H1 (cell line): Measurements from ENCODE around the gene NUCB1. TPM values are rescaled to one million over a fixed set of nuclear protein-coding genes. Genes with fewer than 3 reads are reported as not detected.
A peak's percentile ranks its signal among the peaks of the same experiment; 100 is the strongest.

Source experiments
- CTCF ChIA-PET: fragments of 300-600 bp; sonication (Branson Sonifier 250); formaldehyde crosslinking; loops from one replicate; lab custom pipeline; 2021; ENCODE audit not compliant: partially characterized antibody; lab: Charles Lee
- POLR2A ChIA-PET: fragments of 300-600 bp; sonication (Branson Sonifier 250); formaldehyde crosslinking; loops from one replicate; lab custom pipeline; 2021; ENCODE audit warnings: inconsistent platforms; ENCODE audit not compliant: partially characterized antibody; lab: Charles Lee
- DNase-seq, 2 experiments: peaks; one replicate each; pipeline versions ENCODE4 v3.0.0 to v3.0.0-alpha.2; 2010 to 2022; ENCODE audit warnings: low spot score in 2 of 2, low read depth in 1 of 2, mixed read lengths in 1 of 2
- FAIRE-seq: peaks from 2 replicates; lab custom pipeline; 2011; peaks lifted over from hg19 to GRCh38; lab: Jason Lieb, UNC
- H2AFZ ChIP-seq: 2 replicates; pipeline ENCODE4 v1.8.1; 2012; ENCODE audit warnings: low read length, inconsistent platforms
- H2AK5ac ChIP-seq: 2 replicates; pipeline ENCODE4 v1.6.1; 2013; ENCODE audit warnings: low read depth, low read length
- H2BK120ac ChIP-seq: replicated peaks from 2 replicates; pipeline ENCODE3; 2013; ENCODE audit warnings: low read depth, low read length, inconsistent platforms
- H2BK12ac ChIP-seq: 2 replicates; pipeline ENCODE4 v1.6.1; 2013; ENCODE audit warnings: low read depth, low read length
- H2BK15ac ChIP-seq: 2 replicates; pipeline ENCODE4 v1.6.1; 2013; ENCODE audit warnings: low read length
- H2BK20ac ChIP-seq: 2 replicates; pipeline ENCODE4 v1.6.1; 2013; ENCODE audit warnings: low read length
- H2BK5ac ChIP-seq: 2 replicates; pipeline ENCODE4 v1.6.1; 2013; ENCODE audit warnings: low read depth, low read length
- H3K14ac ChIP-seq: 2 replicates; pipeline ENCODE4 v1.6.1; 2013; ENCODE audit warnings: inconsistent platforms; ENCODE audit not compliant: insufficient read length
- H3K18ac ChIP-seq: 2 replicates; pipeline ENCODE4 v1.6.1; 2013; ENCODE audit warnings: low read length; ENCODE audit errors: extremely low read depth
- H3K23ac ChIP-seq: 2 replicates; pipeline ENCODE4 v1.6.1; 2013; ENCODE audit warnings: inconsistent platforms; ENCODE audit not compliant: insufficient read length
- H3K23me2 ChIP-seq: 2 replicates; pipeline ENCODE4 v1.6.1; 2013; ENCODE audit warnings: low read depth, low read length
- H3K27ac ChIP-seq: 2 replicates; pipeline ENCODE4 v1.6.1; 2011; ENCODE audit warnings: low read depth, low read length, inconsistent platforms
- H3K27me3 ChIP-seq, 4 experiments: replicated peaks in 1 of 4; 1 replicate in 1 of 4; 2 replicates in 3 of 4; pipeline versions ENCODE4 v1.6.1 to v1.8.1; 2011 to 2013; ENCODE audit warnings: low read length in 3 of 4, mild to moderate bottlenecking in 3 of 4, inconsistent platforms in 2 of 4, mixed read lengths in 2 of 4, moderate library complexity in 1 of 4; ENCODE audit not compliant: control insufficient read depth in 3 of 4, insufficient read depth in 3 of 4; ENCODE audit errors: extremely low read depth in 1 of 4
- H3K36me3 ChIP-seq, 4 experiments: 2 replicates each; pipeline versions ENCODE4 v1.6.1 to v1.8.1; 2011 to 2013; ENCODE audit warnings: mild to moderate bottlenecking in 4 of 4, low read length in 3 of 4, moderate library complexity in 2 of 4, control low read depth in 1 of 4, inconsistent platforms in 1 of 4; ENCODE audit not compliant: insufficient read depth in 4 of 4, control insufficient read depth in 2 of 4
- H3K4ac ChIP-seq: replicated peaks from 2 replicates; pipeline ENCODE3; 2013; ENCODE audit warnings: low read length, low read depth, mixed read lengths, inconsistent platforms; ENCODE audit not compliant: insufficient read length
- H3K4me1 ChIP-seq, 4 experiments: replicated peaks in 1 of 4; 1 replicate in 1 of 4; 2 replicates in 3 of 4; pipeline versions ENCODE4 v1.6.1 to v1.8.1; 2011 to 2013; ENCODE audit warnings: low read length in 3 of 4, inconsistent platforms in 2 of 4, mixed read lengths in 1 of 4; ENCODE audit not compliant: insufficient read depth in 4 of 4, control insufficient read depth in 3 of 4
- H3K4me2 ChIP-seq, 2 experiments: 2 replicates each; pipeline versions ENCODE4 v1.6.1 to v1.8.1; 2011 to 2013; ENCODE audit warnings: low read depth in 2 of 2, low read length in 2 of 2, control low read depth in 1 of 2, inconsistent platforms in 1 of 2, mild to moderate bottlenecking in 1 of 2; ENCODE audit not compliant: insufficient read depth in 1 of 2
- H3K4me3 ChIP-seq, 4 experiments: fragments of 200-600, 300-600 bp in 1 of 4; sonication (generic), shearing (Covaris generic), sonication (Bioruptor Twin) in 1 of 4; 2 replicates each; pipeline versions ENCODE4 v1.5.1 to v1.8.1; 2011 to 2016; ENCODE audit warnings: low read length in 4 of 4, low read depth in 3 of 4, control low read depth in 2 of 4, inconsistent platforms in 2 of 4, mild to moderate bottlenecking in 2 of 4, mixed read lengths in 1 of 4, moderate library complexity in 1 of 4; ENCODE audit not compliant: insufficient read depth in 2 of 4; ENCODE audit errors: extremely low read depth in 1 of 4
- H3K56ac ChIP-seq: replicated peaks from 2 replicates; pipeline ENCODE3; 2013; ENCODE audit warnings: low read depth, mild to moderate bottlenecking, mixed read lengths, low read length, inconsistent platforms; ENCODE audit not compliant: insufficient read length
- H3K79me1 ChIP-seq: 2 replicates; pipeline ENCODE4 v1.6.1; 2013; ENCODE audit warnings: low read depth, low read length, control low read depth
- H3K79me2 ChIP-seq, 2 experiments: 2 replicates each; pipeline versions ENCODE4 v1.6.1 to v1.8.1; 2012 to 2013; ENCODE audit warnings: low read length in 2 of 2, mild to moderate bottlenecking in 2 of 2, inconsistent platforms in 1 of 2; ENCODE audit not compliant: insufficient read depth in 2 of 2, control insufficient read depth in 1 of 2
- H3K9ac ChIP-seq, 4 experiments: replicated peaks in 1 of 4; 1 replicate in 1 of 4; 2 replicates in 3 of 4; pipeline versions ENCODE4 v1.6.1 to v1.8.1; 2011 to 2013; ENCODE audit warnings: low read depth in 3 of 4, low read length in 3 of 4, control low read depth in 2 of 4, mild to moderate bottlenecking in 2 of 4, moderate library complexity in 2 of 4, inconsistent platforms in 1 of 4; ENCODE audit errors: extremely low read depth in 1 of 4
- H3K9me3 ChIP-seq, 2 experiments: 2 replicates each; pipeline versions ENCODE4 v1.6.1 to v1.8.1; 2012 to 2013; ENCODE audit warnings: mild to moderate bottlenecking in 2 of 2, moderate library complexity in 2 of 2, control low read depth in 1 of 2, inconsistent platforms in 1 of 2, low read depth in 1 of 2, low read length in 1 of 2, mixed read lengths in 1 of 2; ENCODE audit not compliant: insufficient read depth in 2 of 2
- H4K20me1 ChIP-seq, 2 experiments: replicated peaks in 1 of 2; 2 replicates each; pipeline versions ENCODE3 to v1.8.1; 2011 to 2013; ENCODE audit warnings: inconsistent platforms in 2 of 2, low read length in 2 of 2, mild to moderate bottlenecking in 1 of 2; ENCODE audit not compliant: insufficient read depth in 2 of 2, control insufficient read depth in 1 of 2
- H4K5ac ChIP-seq: 2 replicates; pipeline ENCODE4 v1.6.1; 2013; ENCODE audit warnings: low read length, low read depth, mixed read lengths, inconsistent platforms; ENCODE audit not compliant: insufficient read length
- H4K8ac ChIP-seq: 2 replicates; pipeline ENCODE4 v1.8.0; 2013; ENCODE audit warnings: mild to moderate bottlenecking, moderate library complexity, low read length, inconsistent platforms; ENCODE audit not compliant: insufficient read depth; ENCODE audit errors: extremely low read depth
- H4K91ac ChIP-seq: replicated peaks from 2 replicates; pipeline ENCODE3; 2013; ENCODE audit warnings: low read length, mixed read lengths, inconsistent platforms; ENCODE audit not compliant: insufficient read length
- ATF3 ChIP-seq: IDR thresholded peaks from 2 replicates; pipeline ENCODE4 v1.6.1; 2011; ENCODE audit warnings: low read depth, mild to moderate bottlenecking, low read length; ENCODE audit not compliant: insufficient read depth
- CHD2 ChIP-seq: IDR thresholded peaks from 2 replicates; pipeline ENCODE4 v1.6.1; 2012; ENCODE audit warnings: low read length, improper control_type of control experiment
- GABPA ChIP-seq: IDR thresholded peaks from 2 replicates; pipeline ENCODE4 v1.6.1; 2011; ENCODE audit warnings: mild to moderate bottlenecking, low read length, moderate library complexity, borderline replicate concordance; ENCODE audit not compliant: insufficient read depth
- MAX ChIP-seq: IDR thresholded peaks from 2 replicates; pipeline ENCODE4 v1.6.1; 2012; ENCODE audit warnings: inconsistent platforms
- POLR2AphosphoS5 ChIP-seq: IDR thresholded peaks from 2 replicates; pipeline ENCODE4 v1.6.1; 2011; ENCODE audit warnings: low read depth, low read length
- SIN3A ChIP-seq, 2 experiments: IDR thresholded peaks in 1 of 2; conservative IDR thresholded peaks in 1 of 2; 2 replicates each; pipeline ENCODE4 v1.6.1; 2011 to 2012; ENCODE audit warnings: low read length in 2 of 2, improper control_type of control experiment in 1 of 2, low read depth in 1 of 2, mild to moderate bottlenecking in 1 of 2
- SIX5 ChIP-seq: IDR thresholded peaks from 2 replicates; pipeline ENCODE4 v1.6.1; 2011; ENCODE audit warnings: mild to moderate bottlenecking, low read depth, low read length
- WGBS, 2 experiments: shearing (Covaris generic) in 1 of 2; methylation state at CpG; one replicate each; pipeline versions ENCODE4 v1.1.6 to v1.1.7; 2013 to 2015; ENCODE audit warnings: low lambda C conversion rate in 2 of 2, mixed read lengths in 2 of 2, inconsistent platforms in 1 of 2, low coverage in 1 of 2, missing lambda C conversion rate in 1 of 2; ENCODE audit not compliant: insufficient replicate concordance in 2 of 2, insufficient coverage in 1 of 2, insufficient read length in 1 of 2; ENCODE audit errors: extremely low coverage in 1 of 2, missing lambda C conversion rate in 1 of 2; 5-methylcytosine and 5-hydroxymethylcytosine counted together
- polyA plus RNA-seq, 7 experiments: library from polyadenylated mRNA; depleted of rRNA in 3 of 7; stranded (reverse) in 5 of 7; unstranded in 2 of 7; fragments of >200 nt in 5 of 7; fragments of 200-250 nt in 2 of 7; gene quantifications; 1 replicate in 5 of 7; 2 replicates in 1 of 7; 4 replicates in 1 of 7; pipeline versions ENCODE4 v1.2.1 to v1.2.3, GENCODE V29; 2011 to 2013; ENCODE audit warnings: missing spikeins in 2 of 7, mixed read lengths in 2 of 7
- total RNA-seq: library from RNA; stranded (reverse); fragmentation: NEBNext Ultra II Directional; extraction: Animal tissue kit (Norgen Biotek cat#: 25700); gene quantifications from 2 replicates; pipeline ENCODE4 v1.2.1, GENCODE V29; 2021

NUCB1 gene
- total and polyA plus RNA-seq, 2 of the 8 experiments (the other 6 are each of a cell fraction or from before 2014, with no cell fraction given) = 111 to 121 TPM

- 87% methylated on average over 11 of the region's 12 CpGs; no CpG with 5 or more reads in 1 of the 2 experiments for WGBS, 2 experiments
- no peak overlapping the region for H4K5ac ChIP-seq
- no peak overlapping the region for H2BK15ac ChIP-seq
- H3K79me1 ChIP-seq = peaks cover 5% of the 10 kb centered on the region
- no peak overlapping the region for H4K91ac ChIP-seq
- H3K4me1 ChIP-seq = peaks cover 4 to 17% (median 12%) of the 10 kb centered on the region in 4 experiments
- H3K4me2 ChIP-seq = no peak overlapping the region
- peak overlapping the region; percentile 75; the same call in 1 of the 2 replicates for H2BK5ac ChIP-seq
- no peak overlapping the region for H2BK20ac ChIP-seq
- no peak overlapping the region for H3K4me3 ChIP-seq
- no peak overlapping the region for H2AFZ ChIP-seq
- FAIRE-seq (no peak), DNase-seq (no peak)
- 0 out of 2 replicates have a peak overlapping the region, but pooled peaks have one; percentile 39 for H2BK12ac ChIP-seq
- H4K20me1 ChIP-seq = peaks cover 5 to 15% of the 10 kb centered on the region in 2 experiments
- no peak overlapping the region for H2AK5ac ChIP-seq
- H3K79me2 ChIP-seq = peaks cover 0 to 16% of the 10 kb centered on the region in 2 experiments; a peak in 2 of 4 replicates
- ChIA-PET POLR2A (interaction anchor here (0.7 to 2.1 kb wide), 14 partner anchors 9 to 177 kb away, joined by 3 to 19 read pairs (median 4); no protein-coding TSS in a partner anchor), CTCF (interaction anchor here (0.7 to 1.9 kb wide), 7 partner anchors 9 to 174 kb away, joined by 3 to 10 read pairs (median 4); no protein-coding TSS in a partner anchor)
- H3K27me3 ChIP-seq = no peaks in the 10 kb centered on the region
- no peak overlapping the region for H3K56ac ChIP-seq
- no peak overlapping the region for H3K27ac ChIP-seq
- H3K9me3 ChIP-seq = no peaks in the 10 kb centered on the region
- H3K18ac ChIP-seq = peak overlapping the region; percentile 48
- no peak overlapping the region for H3K23ac ChIP-seq
- peaks cover 17% of the 10 kb centered on the region; the same call in 1 of the 2 replicates for H3K23me2 ChIP-seq
- no peak overlapping the region for H3K9ac ChIP-seq
- H3K14ac ChIP-seq = no peak overlapping the region
- no peak overlapping the region for H3K4ac ChIP-seq
- H2BK120ac ChIP-seq = no peak overlapping the region
- H4K8ac ChIP-seq = peak overlapping the region; percentile 64
- peaks cover 3 to 26% (median 12%) of the 10 kb centered on the region in 4 experiments; a peak in 7 of 8 replicates for H3K36me3 ChIP-seq
- no peak for TF ChIP-seq MAX
- TF ChIP-seq CHD2 = no peak
- TF ChIP-seq GABPA = no peak
- no peak for TF ChIP-seq SIX5
- TF ChIP-seq ATF3 = no peak
- TF ChIP-seq POLR2AphosphoS5 = no peak
- no peak for TF ChIP-seq SIN3A (conservative IDR thresholded peaks at IDR 0.05 in 1 of 2, IDR thresholded peaks at IDR 0.05 in 1 of 2; ENCODE audit: low read depth in 1 of 2, low read length in 2 of 2)
These were observed 61.5 kb downstream of the NUCB1 start for GRCh38 chr19:48961673-48962028.
